ENCODE results near the gene COL6A2.
"Not testable (repeated sequence)": the region's sequence is repeated elsewhere in the genome, so short reads cannot be mapped to it uniquely, and the experiment has no call there.

COL6A2 gene

DNA sequence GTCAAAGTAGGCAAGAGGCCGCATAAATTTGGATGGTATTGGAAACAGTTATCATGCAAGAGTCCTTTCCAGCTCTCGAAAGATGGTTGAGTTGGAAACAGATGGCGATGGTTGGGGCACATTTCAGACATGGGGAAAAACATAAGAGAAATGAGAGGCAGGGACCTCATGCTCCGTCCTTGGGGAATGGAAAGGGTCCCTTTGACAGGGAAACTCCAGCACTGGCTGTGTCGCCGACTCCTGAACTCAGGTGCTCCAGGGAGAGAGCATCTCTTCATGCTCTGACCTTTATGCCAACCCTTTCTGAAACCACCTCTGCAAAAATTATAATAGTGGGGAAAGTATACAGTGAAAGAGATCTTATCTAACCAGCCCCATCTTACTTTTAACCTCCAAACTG lies 36.8 kb upstream of the COL6A2 start:
- no peak for DNase-seq

DNA sequence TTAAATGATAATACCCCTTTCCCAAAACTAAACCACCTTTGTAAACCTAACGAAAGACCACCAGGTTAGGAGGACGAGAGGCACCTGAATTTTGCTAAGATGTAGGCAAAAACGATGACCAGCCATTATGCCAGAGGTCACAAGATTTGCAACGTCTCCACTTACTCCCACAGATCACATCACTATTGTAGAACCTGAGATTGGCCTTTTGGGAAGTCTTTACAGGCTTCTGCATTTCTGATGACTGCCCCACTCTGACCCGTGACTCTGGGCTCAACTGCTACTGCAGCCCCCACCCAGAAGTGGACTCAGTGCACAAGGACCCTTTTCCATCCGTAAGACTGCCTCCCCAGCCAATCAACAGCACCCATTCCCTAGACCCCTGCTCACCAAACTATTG lies 36.4 kb upstream of the COL6A2 start:
- DNase-seq: no peak

DNA sequence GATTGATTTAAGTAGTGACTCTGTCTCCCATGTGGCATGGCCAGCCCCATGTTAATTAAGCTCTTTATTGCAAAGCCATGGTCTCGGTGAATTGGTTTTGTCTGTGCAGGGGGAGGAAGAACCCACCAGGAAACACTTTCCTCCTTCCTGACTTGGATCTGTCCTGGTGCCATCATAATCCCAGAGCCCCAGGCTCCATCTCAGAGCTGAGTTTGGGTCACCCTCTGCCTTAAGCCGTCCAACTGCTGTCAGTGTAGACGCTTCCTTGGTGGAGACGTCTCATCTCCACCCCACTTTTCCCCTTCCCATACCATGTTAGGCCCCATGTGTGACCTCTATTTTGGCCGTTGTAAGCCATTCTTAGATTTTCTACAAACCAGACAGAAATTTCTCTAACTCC lies 36.0 kb upstream of the COL6A2 start:
- no peak for DNase-seq

DNA sequence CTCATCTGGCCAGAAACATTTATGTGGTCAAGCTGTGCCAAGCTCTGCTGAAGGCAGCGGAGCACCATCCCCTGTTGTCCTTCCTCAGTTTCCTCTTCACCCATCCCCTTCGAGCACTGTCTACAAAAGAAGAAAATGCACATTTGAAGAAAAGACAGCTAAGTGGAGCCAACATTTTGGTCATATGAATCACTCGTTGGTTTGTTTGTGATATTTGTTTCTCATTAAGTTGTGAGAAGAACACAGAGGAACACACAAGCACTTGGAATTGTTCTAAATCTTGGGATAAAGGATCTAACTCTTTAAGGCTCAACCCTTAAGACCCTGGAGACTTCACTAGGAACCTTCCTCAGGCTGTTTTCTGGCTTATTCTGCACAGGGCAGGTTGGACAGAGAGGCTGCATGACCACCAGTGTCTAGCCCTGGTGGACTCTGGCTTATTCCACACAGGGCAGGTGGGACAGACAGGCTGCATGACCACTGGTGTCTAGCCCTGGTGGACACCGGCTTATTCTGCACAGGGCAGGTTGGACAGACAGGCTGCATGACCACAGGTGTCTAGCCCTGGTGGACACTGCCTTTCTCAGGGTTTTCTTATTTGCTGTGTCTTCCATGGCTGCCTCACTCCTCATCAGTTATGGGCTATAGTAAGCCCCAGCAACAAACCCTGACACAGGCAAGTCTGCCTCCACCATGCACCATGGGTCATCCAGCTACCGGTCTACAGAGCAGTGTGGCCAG lies 35.3 kb upstream of the COL6A2 start:
- no peak for DNase-seq

DNA sequence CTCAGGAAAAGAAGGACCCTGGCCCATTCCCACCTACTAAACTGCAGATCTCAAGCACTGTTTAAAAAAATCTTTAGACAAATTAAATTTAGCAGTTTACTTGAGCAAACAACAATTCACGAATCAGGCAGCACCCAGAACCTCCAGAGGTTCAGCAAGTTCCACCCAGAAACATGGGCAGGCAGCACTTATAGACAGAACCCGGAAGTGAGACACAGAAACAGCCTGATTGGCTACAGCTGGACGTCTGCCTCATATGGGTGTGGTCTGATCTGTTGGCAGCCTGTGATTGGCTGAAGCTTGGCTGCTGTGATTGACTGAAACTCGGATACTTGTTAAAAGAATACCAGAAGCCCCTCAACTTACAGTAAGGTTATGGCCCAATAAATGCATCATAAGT lies 34.7 kb upstream of the COL6A2 start:
- DNase-seq: no peak

DNA sequence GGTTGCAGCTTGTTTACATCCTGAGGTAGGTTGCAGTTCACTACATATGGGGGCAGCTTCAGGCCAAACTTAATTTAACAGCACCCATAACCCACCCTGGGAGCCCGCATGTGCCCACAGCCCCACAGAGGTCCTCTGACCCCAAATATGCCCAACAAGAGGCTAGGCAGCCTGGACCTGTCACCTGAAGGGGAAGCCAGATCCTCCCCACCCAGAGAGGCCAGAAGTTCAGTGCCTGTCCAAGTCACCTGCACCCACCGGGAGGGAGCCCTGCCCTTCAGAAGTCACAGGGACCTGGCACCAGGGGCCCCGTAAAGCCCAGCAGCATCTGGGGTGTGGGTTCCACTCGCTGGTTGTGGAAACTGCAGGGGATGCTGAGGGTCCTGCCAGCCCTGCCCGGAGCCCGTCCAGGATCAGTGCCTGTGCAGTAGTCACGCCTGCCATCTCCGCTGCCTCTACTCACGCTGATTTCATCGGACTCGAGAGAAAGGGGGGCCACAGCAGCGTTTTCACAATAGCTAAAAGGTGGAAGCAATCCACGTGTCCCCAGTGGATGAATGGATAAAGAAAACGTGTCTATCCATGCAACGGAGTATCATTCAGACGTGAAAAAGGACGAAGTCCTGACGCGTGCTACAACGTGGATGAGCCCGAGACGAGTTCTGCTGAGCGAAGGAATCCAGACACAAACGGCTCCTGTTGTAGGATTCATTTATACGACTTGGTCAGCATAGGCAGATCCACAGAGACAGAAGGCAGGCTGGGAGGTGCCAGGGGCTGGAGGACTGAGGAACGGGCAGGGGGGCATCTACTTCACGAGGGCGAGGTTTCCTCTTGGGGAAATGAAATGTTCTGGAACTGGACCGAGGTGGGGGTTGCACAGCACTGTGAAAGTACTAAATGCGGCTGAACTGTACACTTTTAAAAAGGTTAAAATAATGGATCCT lies 33.9 kb upstream of the COL6A2 start:
- peak in 1 of 2 donors; percentile 4 for DNase-seq

DNA sequence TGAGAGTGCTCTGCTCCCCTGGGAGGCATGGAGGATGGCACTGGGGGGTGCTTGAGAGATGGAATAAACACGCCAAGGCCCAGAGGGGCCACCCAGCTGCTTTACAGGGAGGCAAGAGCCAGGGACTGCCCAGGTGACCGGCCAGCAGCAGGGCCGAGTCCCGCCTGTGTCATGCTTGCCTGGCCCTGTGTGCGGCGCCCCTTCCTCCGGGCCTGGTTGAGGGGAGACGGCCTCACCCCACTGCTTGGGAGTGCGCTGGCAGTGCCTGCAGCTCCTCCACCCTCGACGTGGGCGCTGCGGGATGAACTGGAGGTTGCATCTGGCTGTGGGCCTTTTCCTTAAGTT lies 33.1 kb upstream of the COL6A2 start:
- peak in 1 of 2 donors; percentile 11 for DNase-seq

DNA sequence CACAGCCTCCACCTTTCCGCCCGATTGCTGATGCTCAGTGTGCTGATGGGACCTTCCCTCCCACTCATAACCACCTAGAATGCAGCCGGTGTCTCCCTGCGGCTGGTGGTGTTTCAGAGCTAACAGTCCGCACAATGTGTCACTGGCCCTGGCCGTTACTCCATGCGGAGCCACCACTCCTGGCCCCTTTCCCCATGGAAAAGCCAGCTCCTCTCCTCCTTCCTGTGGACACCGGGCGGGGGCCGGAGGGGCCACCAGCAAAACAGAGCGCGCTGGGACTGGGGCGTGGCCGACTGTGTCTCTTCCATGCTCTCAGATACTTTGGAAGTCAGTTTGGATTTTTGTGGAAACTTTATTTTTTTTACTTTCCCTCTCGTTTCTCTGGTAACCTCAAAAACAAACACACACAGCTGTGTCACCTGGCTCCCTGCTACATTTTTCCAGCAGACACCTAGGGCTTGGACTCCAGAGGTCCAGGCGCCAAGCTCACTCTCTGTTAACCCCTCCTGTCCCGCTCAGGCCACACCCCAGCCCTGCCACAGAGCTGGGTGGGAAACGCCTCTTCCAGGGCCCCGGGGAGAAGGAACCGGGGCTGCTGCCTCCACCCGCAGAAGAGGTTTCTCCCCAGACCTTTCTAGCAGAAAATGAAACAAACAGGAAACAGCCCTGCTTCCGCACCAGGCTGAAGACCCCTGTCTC lies 32.5 kb upstream of the COL6A2 start:
- DNase-seq: peak in 1 of 2 donors; percentile 13

DNA sequence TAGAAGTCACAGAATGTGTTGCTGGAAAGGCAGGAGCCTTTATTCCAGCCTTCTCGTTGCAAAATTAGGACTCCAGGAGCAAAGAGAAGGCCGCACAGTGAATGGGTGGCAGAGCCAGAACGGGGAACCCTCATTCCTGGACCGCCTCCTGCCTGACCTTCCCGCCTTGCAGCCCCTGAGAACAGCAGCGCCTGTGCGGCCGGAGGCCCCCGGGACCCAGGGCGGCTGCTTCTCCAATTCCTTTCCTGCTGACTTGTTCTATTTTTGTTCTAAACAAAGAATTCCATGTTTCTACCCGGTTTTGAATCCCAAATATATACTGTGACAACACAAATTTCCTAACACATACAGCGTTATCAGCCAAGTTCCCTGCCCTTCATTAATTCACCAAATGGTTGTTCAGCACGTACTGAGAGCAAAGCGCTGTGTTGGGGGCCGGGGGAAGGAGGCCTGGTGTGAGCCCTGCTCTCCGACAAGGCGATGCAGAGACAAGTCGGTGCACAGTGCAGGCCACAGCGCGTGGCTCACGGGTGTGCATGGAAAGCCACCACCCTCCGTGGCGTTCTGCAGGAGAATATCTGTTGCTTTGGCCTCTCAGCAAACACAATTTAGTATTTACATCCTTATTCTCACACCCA lies 31.9 kb upstream of the COL6A2 start:
- peak in 1 of 2 donors; percentile 8 for DNase-seq

DNA sequence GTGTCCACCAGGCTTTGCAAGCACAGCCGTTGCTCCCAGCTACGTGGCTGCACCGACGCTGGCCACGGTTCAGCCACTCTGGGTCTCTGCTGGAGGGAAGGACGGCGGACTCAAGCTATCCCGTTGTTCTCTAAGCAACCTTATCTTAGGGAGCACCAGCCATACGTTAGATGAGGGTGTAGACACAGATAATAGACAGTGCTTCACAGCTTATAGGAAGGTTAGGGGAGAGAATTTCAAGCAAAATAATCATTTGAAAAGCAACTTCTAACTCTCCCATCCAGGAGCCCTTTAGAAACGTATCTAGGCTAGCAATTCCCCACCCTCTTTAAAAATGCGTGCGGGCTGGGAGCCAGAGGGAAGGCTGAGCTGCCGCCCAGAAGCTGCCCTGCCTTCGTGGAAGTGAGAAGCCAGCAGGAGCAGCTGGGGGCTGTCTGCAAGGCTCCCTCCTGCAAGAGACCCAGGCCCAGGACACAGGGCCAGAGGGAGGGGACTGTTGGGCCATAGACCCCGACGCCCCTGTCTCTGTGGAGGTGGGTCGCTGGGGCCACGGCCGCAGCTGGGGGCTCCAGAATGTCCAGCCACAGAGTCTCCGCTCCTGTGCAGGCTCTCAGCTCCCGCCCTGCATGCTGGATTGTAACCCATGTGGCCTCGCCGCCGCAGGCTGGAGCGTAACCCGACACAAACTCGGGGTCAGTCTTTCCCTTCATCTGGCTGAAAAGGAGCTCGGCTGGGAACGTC lies 31.2 kb upstream of the COL6A2 start:
- peak in 1 of 2 donors; percentile 3 for DNase-seq

DNA sequence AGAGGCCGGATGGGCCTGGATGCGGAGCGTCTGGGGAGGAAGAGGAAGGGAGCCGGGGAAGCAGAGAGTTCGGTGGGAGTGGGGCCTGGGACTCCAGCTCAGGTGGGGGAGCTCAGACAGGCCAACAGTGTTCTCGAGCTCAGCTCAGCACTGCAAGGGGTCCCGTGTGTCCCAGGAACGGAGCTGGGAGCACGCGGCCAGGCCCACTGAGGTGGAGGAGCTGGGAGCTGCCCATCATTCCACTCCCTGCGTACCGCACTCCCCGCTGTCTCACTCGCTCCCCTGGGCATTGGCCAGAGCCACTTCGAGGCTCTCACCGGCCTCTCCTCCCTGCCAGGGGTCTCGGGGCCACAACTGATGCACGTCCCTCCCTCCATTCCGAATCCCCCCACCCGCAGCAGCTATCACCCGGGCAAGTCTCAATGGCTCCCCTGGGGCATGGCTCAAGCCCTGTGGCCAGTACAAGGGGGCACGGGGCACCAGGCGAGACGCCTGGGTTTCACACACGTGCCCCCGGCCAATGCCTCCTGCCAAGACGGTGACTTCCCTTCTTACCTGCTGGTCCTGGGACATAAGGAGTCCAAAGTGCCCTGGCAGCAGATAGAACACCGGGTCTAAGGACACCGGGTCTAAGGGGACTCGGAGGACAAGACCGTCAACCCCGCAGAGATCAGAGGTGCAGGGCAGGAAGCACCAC lies 30.3 kb upstream of the COL6A2 start:
- peak in 1 of 2 donors; percentile 14 for DNase-seq

DNA sequence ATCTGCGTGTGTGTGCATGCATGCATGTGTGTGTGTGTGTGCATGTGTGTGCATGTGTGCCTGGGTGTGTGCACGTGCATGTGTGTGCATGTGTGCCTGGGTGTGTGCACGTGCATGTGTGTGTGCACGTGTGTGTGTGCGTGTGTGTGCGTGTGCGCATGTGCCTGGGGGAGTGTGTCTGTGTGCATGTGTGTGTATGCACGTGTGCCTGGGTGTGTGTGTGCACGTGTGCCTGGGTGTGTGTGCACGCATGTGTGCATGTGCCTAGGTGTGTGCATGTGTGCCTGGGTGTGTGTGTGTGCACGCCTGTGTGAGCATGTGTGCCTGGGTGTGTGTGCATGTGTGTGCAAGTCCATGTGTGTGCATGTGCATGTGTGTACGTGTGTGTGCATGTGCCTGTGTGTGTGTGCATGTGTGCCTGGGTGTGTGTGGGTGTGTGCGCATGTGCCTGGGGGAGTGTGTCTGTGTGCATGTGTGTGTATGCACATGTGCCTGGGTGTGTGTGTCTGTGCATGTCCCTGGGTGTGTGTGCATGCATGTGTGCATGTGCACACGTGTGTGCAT lies 29.3 kb upstream of the COL6A2 start:
- peak in 1 of 2 donors; percentile 3 for DNase-seq

DNA sequence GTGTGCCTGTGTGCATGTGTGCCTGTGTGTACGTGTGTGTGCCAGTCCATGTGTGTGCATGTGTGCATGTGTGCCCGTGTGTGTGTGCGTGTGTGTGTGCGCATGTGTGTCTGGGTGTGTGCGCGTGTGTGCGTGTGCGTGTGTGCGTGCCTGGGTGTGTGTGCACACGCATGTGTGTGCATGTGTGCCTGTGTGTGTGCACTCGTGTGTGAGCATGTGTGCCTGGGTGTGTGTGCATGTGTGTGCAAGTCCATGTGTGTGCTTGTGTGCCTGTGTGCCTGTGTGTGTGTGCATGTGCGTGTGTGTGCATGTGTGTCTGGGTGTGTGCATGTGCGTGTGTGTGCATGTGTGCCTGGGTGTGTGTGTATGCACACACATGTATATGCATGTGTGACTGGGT lies 28.7 kb upstream of the COL6A2 start:
- no peak for DNase-seq

DNA sequence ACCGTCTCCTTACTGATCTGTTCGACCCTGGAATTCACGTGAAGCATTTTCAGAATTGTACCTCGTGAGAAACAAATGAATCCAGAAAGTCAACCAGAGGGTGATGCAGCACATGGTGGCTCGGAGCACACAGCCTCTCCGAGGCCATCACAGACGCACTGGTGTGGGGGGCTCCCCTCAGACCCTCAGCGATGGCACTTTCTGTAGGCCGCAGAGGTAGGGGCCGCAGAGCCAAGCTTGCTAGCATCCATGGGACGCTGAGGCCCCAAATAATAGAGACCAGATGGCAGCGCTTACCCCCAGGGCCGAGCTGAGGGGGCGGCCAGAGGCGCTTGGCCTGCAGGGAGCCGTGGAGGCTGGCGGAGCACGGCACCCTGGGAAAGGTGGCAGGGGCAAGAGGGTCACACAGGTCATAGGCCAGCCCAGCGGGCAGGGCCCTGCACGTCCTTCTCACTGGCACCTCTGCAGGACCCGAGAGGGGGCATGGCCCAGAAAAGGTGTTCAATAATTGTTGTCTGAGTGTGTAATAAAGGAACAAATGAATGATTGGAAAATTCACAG lies 28.1 kb upstream of the COL6A2 start:
- peak in 1 of 2 donors; percentile 2 for DNase-seq

DNA sequence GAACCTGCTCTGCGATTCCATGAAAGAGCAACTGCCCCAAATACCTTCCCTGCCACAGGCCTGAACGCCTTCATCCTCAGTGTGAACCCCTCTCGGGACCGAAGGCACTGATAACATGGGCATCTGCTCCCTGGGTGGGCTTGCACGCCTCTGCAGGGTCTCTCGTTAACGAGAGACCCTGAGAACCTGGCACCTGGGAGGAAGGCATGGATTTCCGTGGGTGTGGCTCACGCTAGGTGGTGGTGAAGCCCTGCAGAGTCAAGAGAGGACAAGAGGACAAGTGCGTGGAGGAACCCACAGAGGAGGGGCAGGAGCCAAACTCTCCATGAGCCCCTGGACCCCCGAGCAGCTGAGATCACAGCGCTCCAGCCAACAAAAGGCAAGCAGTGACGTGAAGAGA lies 26.8 kb upstream of the COL6A2 start:
- DNase-seq: no peak

DNA sequence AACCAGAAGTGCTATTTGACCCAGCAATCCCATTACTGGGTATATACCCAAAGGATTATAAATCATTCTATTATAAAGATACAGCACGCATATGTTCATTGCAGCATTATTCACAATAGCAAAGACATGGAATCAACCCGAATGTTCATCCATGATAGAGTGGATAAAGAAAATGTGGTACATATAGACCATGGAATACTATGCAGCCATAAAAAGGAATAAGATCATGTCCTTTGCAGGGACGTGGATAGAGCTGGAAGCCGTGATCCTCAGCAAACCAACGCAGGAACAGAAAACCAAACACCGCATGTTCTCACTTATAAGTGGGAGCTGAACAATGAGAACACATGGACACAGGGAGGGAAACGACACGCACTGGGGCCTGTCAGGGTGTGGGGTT lies 21.2 kb upstream of the COL6A2 start:
- not testable (repeated sequence) for DNase-seq

DNA sequence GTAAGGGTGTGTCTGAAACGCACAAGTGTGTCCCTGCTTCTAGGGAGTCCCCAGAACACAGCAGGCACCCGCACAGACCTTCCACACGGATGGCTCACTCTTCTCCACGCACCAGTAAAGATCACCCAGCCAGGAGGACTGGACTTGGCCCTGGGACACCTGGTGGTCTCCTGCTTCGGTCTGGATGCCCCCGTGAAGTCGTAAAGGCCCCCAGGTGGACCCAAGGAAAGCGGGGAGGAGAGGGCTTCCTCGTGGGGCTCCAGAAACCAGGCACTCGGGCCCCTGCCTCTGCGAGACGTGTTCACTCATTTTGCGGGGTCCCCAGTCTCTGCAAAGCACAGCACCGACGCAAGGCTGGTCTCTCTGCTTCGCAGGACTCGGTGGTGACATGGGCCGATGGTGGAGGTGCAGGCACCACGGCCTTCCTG lies 20.2 kb upstream of the COL6A2 start:
- no peak for DNase-seq

DNA sequence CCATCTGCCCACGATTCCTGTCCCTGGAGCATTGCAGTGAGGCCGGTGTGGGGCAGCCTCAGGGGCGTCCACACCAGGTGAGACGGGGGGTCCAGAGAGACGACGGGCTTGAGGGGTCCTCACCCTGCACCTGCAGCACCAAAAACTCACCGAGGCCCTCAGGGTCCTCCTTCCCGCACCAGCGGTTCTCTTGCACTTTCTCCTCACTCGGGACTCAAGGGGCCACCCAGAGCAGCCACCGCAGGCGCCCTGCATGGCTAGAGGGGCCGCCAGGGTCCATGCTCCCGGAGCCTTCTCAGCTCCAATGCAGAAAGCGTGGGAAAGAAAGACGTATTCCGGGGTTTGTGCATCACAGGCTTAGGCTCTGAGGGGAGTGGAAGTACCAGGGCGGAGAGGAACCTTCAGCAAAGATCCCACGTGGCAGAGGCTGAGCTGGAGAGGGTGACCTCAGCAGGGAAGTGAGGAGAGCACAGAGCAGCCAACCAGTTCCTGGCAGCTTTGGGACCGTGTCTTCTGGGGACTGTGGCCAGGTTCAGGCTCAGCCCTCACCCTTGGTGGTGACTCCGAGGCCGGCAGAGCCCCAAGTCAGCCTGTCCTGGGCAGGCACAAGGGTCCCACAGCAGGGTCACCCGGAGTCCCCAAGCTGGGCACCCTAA lies 19.5 kb upstream of the COL6A2 start:
- DNase-seq: peak in 1 of 2 donors; percentile 12

DNA sequence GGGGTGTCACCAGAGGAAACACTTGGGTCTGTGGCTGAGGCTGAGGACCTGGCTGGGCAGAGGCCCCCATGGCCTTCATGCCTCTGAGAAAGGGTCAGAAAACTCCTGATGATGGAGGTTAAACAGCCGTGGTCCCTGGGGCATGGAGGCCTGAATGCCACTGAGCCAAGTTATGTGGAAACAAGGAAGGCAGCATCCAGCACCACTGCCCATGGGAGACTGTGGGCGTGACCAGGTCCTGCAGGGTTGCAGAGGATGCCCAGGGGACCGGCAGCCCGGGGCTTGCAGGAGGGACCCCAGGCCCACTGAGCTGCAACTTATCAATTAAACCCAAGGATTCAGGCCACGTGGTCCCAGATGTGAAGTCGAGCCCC lies 18.9 kb upstream of the COL6A2 start:
- DNase-seq: no peak
